GOT3 (cell line): ENCODE results near the gene PCGF3.
"Not testable (repeated sequence)": the region's sequence is repeated elsewhere in the genome, so short reads cannot be mapped to it uniquely, and the experiment has no call there.

Source experiments
- DNase-seq: peaks from one replicate; lab custom pipeline; 2025; ENCODE audit warnings: mixed read lengths; lab: John Stamatoyannopoulos, UW

Gene PCGF3

GRCh38 chr4:797066-797465 is 91.4 kb downstream of the PCGF3 start:
- DNase-seq: no peak

GRCh38 chr4:801436-802124 is 95.9 kb downstream of the PCGF3 start:
- no peak for DNase-seq

- no peak for DNase-seq
Observed at GRCh38 chr4:803884-804283, 98.3 kb downstream of the PCGF3 start.

- DNase-seq: no peak
Observed at GRCh38 chr4:804804-805203, 99.2 kb downstream of the PCGF3 start.

GRCh38 chr4:806979-807378 is 101.3 kb downstream of the PCGF3 start:
- DNase-seq: not testable (repeated sequence)

GRCh38 chr4:807792-808191 is 102.2 kb downstream of the PCGF3 start:
- no peak for DNase-seq

- no peak for DNase-seq
Observed at GRCh38 chr4:808860-809570, 103.4 kb downstream of the PCGF3 start.

- no peak for DNase-seq
Observed at GRCh38 chr4:813900-814299, 108.3 kb downstream of the PCGF3 start.

GRCh38 chr4:814312-814850 is 108.7 kb downstream of the PCGF3 start:
- no peak for DNase-seq

GRCh38 chr4:815464-816146 is 110.0 kb downstream of the PCGF3 start:
- no peak for DNase-seq

GRCh38 chr4:818106-818921 is 112.7 kb downstream of the PCGF3 start:
- no peak for DNase-seq

- no peak for DNase-seq
Observed at GRCh38 chr4:819401-820229, 114.0 kb downstream of the PCGF3 start.
